IMR-90 (cell line): Measurements from ENCODE around the gene ZBTB8OS. TPM values are rescaled to one million over a fixed set of nuclear protein-coding genes. Genes with fewer than 3 reads are reported as not detected.
A peak's percentile ranks its signal among the peaks of the same experiment; 100 is the strongest.

ENCODE experiments used
- ATAC-seq: fragments of 200-7000 bp; cut with Tn5 transposase; 2 replicates; pipeline ENCODE4 v1.9.1; 2020; ENCODE audit warnings: low read depth, mild to moderate bottlenecking, moderate library complexity
- BruUV-seq: library from RNA; stranded (reverse); fragments of 400-500 nt; replicated peaks from 2 replicates; lab custom pipeline; 2021; lab: Mats Ljungman, UMichigan
- CTCF ChIA-PET: fragments of 300-600 bp; formaldehyde crosslinking; extraction: SDS; loops from one replicate; lab custom pipeline; 2021; ENCODE audit warnings: antibody characterized with exemption; lab: Yijun Ruan, JAX
- POLR2A ChIA-PET: fragments of 300-600 bp; sonication (Branson Sonifier 250); formaldehyde crosslinking; loops from one replicate; lab custom pipeline; 2022; ENCODE audit warnings: antibody characterized with exemption; ENCODE audit not compliant: unreplicated experiment; lab: Charles Lee
- DNase-seq: peaks from one replicate; pipeline ENCODE4 v3.0.0; 2013
- H2AFZ ChIP-seq: replicated peaks from 2 replicates; pipeline ENCODE3; 2013; ENCODE audit warnings: low read length, mild to moderate bottlenecking; ENCODE audit not compliant: poor library complexity
- H2AK5ac ChIP-seq: 2 replicates; pipeline ENCODE4 v1.6.1; 2013; ENCODE audit warnings: low read depth, low read length, inconsistent platforms
- H2AK9ac ChIP-seq: replicated peaks from 2 replicates; pipeline ENCODE3; 2013; ENCODE audit warnings: mild to moderate bottlenecking, low read depth, low read length, moderate library complexity; ENCODE audit not compliant: poor library complexity
- H2BK120ac ChIP-seq: 2 replicates; pipeline ENCODE4 v1.6.1; 2013; ENCODE audit warnings: low read depth, low read length, inconsistent platforms
- H2BK15ac ChIP-seq: 3 replicates; pipeline ENCODE4 v1.6.1; 2013; ENCODE audit warnings: low read depth, low read length, inconsistent platforms
- H2BK20ac ChIP-seq: 2 replicates; pipeline ENCODE4 v1.6.1; 2013; ENCODE audit warnings: low read depth, mild to moderate bottlenecking, inconsistent platforms, low read length, moderate library complexity
- H2BK5ac ChIP-seq: 2 replicates; pipeline ENCODE4 v1.6.1; 2013; ENCODE audit warnings: mild to moderate bottlenecking, low read depth, low read length, inconsistent platforms; ENCODE audit not compliant: poor library complexity, severe bottlenecking
- H3K14ac ChIP-seq: replicated peaks from 2 replicates; pipeline ENCODE4 v1.6.1; 2013; ENCODE audit warnings: low read depth, low read length, inconsistent platforms
- H3K18ac ChIP-seq: 2 replicates; pipeline ENCODE4 v1.6.1; 2013; ENCODE audit warnings: low read depth, low read length, control low read depth
- H3K23ac ChIP-seq: 2 replicates; pipeline ENCODE4 v1.6.1; 2013; ENCODE audit warnings: low read depth, low read length, inconsistent platforms
- H3K27ac ChIP-seq: 2 replicates; pipeline ENCODE4 v1.5.1; 2013; ENCODE audit warnings: mild to moderate bottlenecking, control low read depth, low read length; ENCODE audit not compliant: insufficient read depth
- H3K27me3 ChIP-seq: 2 replicates; pipeline ENCODE4 v1.6.1; 2013; ENCODE audit warnings: low read length; ENCODE audit not compliant: control insufficient read depth, insufficient read depth
- H3K36me3 ChIP-seq: 2 replicates; pipeline ENCODE4 v1.6.1; 2013; ENCODE audit warnings: low read length, mixed read lengths; ENCODE audit not compliant: control insufficient read depth, insufficient read depth
- H3K4ac ChIP-seq: 2 replicates; pipeline ENCODE4 v1.6.1; 2013; ENCODE audit warnings: low read depth, low read length, inconsistent platforms
- H3K4me1 ChIP-seq: 2 replicates; pipeline ENCODE4 v1.6.1; 2013; ENCODE audit warnings: low read length, mixed read lengths; ENCODE audit not compliant: control insufficient read depth, insufficient read depth
- H3K4me2 ChIP-seq: 2 replicates; pipeline ENCODE4 v1.6.1; 2013; ENCODE audit warnings: low read depth, mild to moderate bottlenecking, control low read depth, low read length, moderate library complexity
- H3K4me3 ChIP-seq: 2 replicates; pipeline ENCODE4 v1.5.1; 2013; ENCODE audit warnings: low read depth, mild to moderate bottlenecking, control low read depth, low read length, moderate library complexity; ENCODE audit not compliant: insufficient read depth
- H3K56ac ChIP-seq: 2 replicates; pipeline ENCODE4 v1.6.1; 2013; ENCODE audit warnings: low read length, inconsistent platforms; ENCODE audit not compliant: insufficient read depth; ENCODE audit errors: extremely low read depth
- H3K79me1 ChIP-seq, 2 experiments: 2 replicates each; pipeline ENCODE4 v1.6.1; 2013; ENCODE audit warnings: low read length in 2 of 2, inconsistent platforms in 1 of 2, low read depth in 1 of 2
- H3K9ac ChIP-seq: 2 replicates; pipeline ENCODE4 v1.6.1; 2013; ENCODE audit warnings: low read depth, low read length, control low read depth
- H3K9me1 ChIP-seq: 2 replicates; pipeline ENCODE4 v1.6.1; 2013; ENCODE audit warnings: low read length, inconsistent platforms; ENCODE audit not compliant: insufficient read depth
- H3K9me3 ChIP-seq: 2 replicates; pipeline ENCODE4 v1.6.1; 2013; ENCODE audit warnings: low read length; ENCODE audit not compliant: control insufficient read depth, insufficient read depth
- H4K20me1 ChIP-seq: 2 replicates; pipeline ENCODE4 v1.6.1; 2013; ENCODE audit warnings: low read length, inconsistent platforms; ENCODE audit not compliant: insufficient read depth
- H4K5ac ChIP-seq: 2 replicates; pipeline ENCODE4 v1.6.1; 2013; ENCODE audit warnings: mild to moderate bottlenecking, low read depth, low read length, control low read depth
- H4K8ac ChIP-seq, 2 experiments: 2 replicates each; pipeline ENCODE4 v1.6.1; 2013; ENCODE audit warnings: low read depth in 2 of 2, low read length in 2 of 2, control low read depth in 1 of 2, inconsistent platforms in 1 of 2
- H4K91ac ChIP-seq: 2 replicates; pipeline ENCODE4 v1.6.1; 2013; ENCODE audit warnings: low read depth, low read length, inconsistent platforms; ENCODE audit not compliant: insufficient read depth
- CEBPB ChIP-seq: IDR thresholded peaks from 2 replicates; pipeline ENCODE4 v1.6.1; 2012; ENCODE audit warnings: low read depth, low read length, improper control_type of control experiment
- CHD1 ChIP-seq: IDR thresholded peaks from 2 replicates; pipeline ENCODE4 v1.6.1; 2012; ENCODE audit warnings: low read depth, low read length, improper control_type of control experiment
- NFE2L2 ChIP-seq: fragments of 150-350 bp; IDR thresholded peaks from 2 replicates; pipeline ENCODE4 v1.6.1; 2016; ENCODE audit warnings: low read depth, mild to moderate bottlenecking, low read length
- POLR2A ChIP-seq: IDR thresholded peaks from 2 replicates; pipeline ENCODE4 v1.6.1; 2012; ENCODE audit warnings: mild to moderate bottlenecking, low read depth, low read length
- RAD21 ChIP-seq: IDR thresholded peaks from 2 replicates; pipeline ENCODE4 v1.6.1; 2012; ENCODE audit warnings: low read length, improper control_type of control experiment
- RCOR1 ChIP-seq: IDR thresholded peaks from 2 replicates; pipeline ENCODE4 v1.6.1; 2012; ENCODE audit warnings: mild to moderate bottlenecking, low read length, improper control_type of control experiment; ENCODE audit not compliant: insufficient replicate concordance
- SMC3 ChIP-seq: fragments of 150-350 bp; IDR thresholded peaks from 2 replicates; pipeline ENCODE4 v1.6.1; 2016; ENCODE audit warnings: low read depth, mild to moderate bottlenecking, antibody characterized with exemption, low read length, moderate library complexity
- WGBS, 2 experiments: methylation state at CpG; one replicate each; pipeline versions ENCODE4 v1.1.5 to v1.1.7; 2013; ENCODE audit warnings: missing lambda C conversion rate in 2 of 2; ENCODE audit not compliant: insufficient read length in 1 of 2; ENCODE audit errors: extremely low coverage in 2 of 2; 5-methylcytosine and 5-hydroxymethylcytosine counted together
- dilution Hi-C: fragments of 300-500 bp; cut with HindIII; formaldehyde crosslinking; loops from one replicate; pipeline ENCODE4 v1.14.3; 2018; ENCODE audit warnings: low sequenced_read_pairs; ENCODE audit not compliant: unreplicated experiment
- in situ Hi-C: fragments of 300-500 bp; cut with MboI; formaldehyde crosslinking; loops from 3 replicates; pipeline ENCODE4 v1.14.3; 2019; ENCODE audit warnings: low sequenced_read_pairs, inconsistent platforms, mixed read lengths
- intact Hi-C: fragments of 100-400 bp; cut with micrococcal nuclease; formaldehyde crosslinking; loops from 2 replicates; pipeline ENCODE4 v1.10.0; 2022
- polyA plus RNA-seq, 3 experiments: library from polyadenylated mRNA; depleted of rRNA; stranded (reverse); fragments of >200 nt; gene quantifications; 2 replicates each; pipeline ENCODE4 v1.2.3, GENCODE V29; 2012; ENCODE audit warnings: low replicate concordance in 1 of 3
- total RNA-seq: library from RNA; depleted of rRNA; stranded (reverse); fragments of >200 nt; gene quantifications from 2 replicates; pipeline ENCODE4 v1.2.3, GENCODE V29; 2012
- TF ChIP-seq, protein P1 (sequence below): conservative IDR thresholded peaks from 2 replicates; pipeline ENCODE4 v1.5.1; 2012; ENCODE audit warnings: mild to moderate bottlenecking, low read depth, low read length, improper control_type of control experiment
- TF ChIP-seq, protein P2 (sequence below): fragments of 150-350 bp; IDR thresholded peaks from 2 replicates; pipeline ENCODE4 v1.6.1; 2016; ENCODE audit warnings: low read depth, mild to moderate bottlenecking, low read length, moderate library complexity, borderline replicate concordance

Gene ZBTB8OS
- total and polyA plus RNA-seq, 2 of the 4 experiments (the other 2 are of a cell fraction): 31.0 to 43.5 TPM

DNA sequence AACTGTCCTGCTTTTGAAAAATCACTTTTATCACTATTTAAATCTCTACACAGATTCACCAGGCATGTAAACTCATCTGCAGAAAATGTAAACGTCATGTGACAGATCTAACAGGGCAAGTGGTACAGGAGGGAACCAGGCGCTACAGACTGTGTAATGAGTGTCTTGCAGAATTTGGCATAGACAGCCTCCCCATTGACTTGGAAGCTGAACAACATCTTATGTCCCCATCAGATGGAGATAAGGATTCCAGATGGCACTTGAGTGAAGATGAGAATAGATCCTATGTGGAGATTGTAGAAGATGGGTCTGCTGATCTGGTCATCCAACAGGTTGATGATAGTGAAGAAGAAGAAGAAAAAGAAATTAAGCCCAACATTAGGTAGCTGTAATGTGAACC lies 50.3 kb downstream of the ZBTB8OS start:
- H3K79me1 ChIP-seq: no peaks in the 10 kb centered on the region
- no peak overlapping the region for H3K14ac ChIP-seq
- ChIA-PET POLR2A (no interaction called here), CTCF (no interaction called here)
- H3K9ac ChIP-seq: no peak overlapping the region
- in situ Hi-C loops: no loop called here
- DNase-seq: peak; percentile 2
- H4K91ac ChIP-seq: no peak overlapping the region
- no peak overlapping the region for H3K4me3 ChIP-seq
- H4K5ac ChIP-seq: no peak overlapping the region
- WGBS, 2 experiments: no CpG with 5 or more reads among the region's 2 CpGs
- dilution Hi-C loops: no loop called here
- no peak overlapping the region for H3K27ac ChIP-seq
- no peaks in the 10 kb centered on the region for H4K20me1 ChIP-seq
- no peak for ATAC-seq
- H4K8ac ChIP-seq: no peak overlapping the region
- H3K18ac ChIP-seq: no peak overlapping the region
- H2BK5ac ChIP-seq: no peak overlapping the region
- no peak overlapping the region for H2BK120ac ChIP-seq
- no peak overlapping the region for H2AK5ac ChIP-seq
- no peaks in the 10 kb centered on the region for H3K9me3 ChIP-seq
- TF ChIP-seq, protein P1, sequence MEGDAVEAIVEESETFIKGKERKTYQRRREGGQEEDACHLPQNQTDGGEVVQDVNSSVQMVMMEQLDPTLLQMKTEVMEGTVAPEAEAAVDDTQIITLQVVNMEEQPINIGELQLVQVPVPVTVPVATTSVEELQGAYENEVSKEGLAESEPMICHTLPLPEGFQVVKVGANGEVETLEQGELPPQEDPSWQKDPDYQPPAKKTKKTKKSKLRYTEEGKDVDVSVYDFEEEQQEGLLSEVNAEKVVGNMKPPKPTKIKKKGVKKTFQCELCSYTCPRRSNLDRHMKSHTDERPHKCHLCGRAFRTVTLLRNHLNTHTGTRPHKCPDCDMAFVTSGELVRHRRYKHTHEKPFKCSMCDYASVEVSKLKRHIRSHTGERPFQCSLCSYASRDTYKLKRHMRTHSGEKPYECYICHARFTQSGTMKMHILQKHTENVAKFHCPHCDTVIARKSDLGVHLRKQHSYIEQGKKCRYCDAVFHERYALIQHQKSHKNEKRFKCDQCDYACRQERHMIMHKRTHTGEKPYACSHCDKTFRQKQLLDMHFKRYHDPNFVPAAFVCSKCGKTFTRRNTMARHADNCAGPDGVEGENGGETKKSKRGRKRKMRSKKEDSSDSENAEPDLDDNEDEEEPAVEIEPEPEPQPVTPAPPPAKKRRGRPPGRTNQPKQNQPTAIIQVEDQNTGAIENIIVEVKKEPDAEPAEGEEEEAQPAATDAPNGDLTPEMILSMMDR: no peak
- TF ChIP-seq CHD1 (no peak), SMC3 (no peak), RCOR1 (no peak), POLR2A (no peak), RAD21 (no peak), NFE2L2 (no peak), CEBPB (no peak)
- TF ChIP-seq, protein P2, sequence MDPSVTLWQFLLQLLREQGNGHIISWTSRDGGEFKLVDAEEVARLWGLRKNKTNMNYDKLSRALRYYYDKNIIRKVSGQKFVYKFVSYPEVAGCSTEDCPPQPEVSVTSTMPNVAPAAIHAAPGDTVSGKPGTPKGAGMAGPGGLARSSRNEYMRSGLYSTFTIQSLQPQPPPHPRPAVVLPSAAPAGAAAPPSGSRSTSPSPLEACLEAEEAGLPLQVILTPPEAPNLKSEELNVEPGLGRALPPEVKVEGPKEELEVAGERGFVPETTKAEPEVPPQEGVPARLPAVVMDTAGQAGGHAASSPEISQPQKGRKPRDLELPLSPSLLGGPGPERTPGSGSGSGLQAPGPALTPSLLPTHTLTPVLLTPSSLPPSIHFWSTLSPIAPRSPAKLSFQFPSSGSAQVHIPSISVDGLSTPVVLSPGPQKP: no peak
- H3K36me3 ChIP-seq: peaks cover 2% of the 10 kb centered on the region
- H3K4me1 ChIP-seq: no peaks in the 10 kb centered on the region
- intact Hi-C loops: no loop called here
- no peak overlapping the region for H2BK20ac ChIP-seq
- H3K9me1 ChIP-seq: no peaks in the 10 kb centered on the region
- H2AK9ac ChIP-seq: no peak overlapping the region
- no TSS peak for BruUV-seq
- H2AFZ ChIP-seq: no peak overlapping the region
- H3K27me3 ChIP-seq: no peaks in the 10 kb centered on the region
- H3K56ac ChIP-seq: no peak overlapping the region
- H3K4me2 ChIP-seq: no peak overlapping the region
- H3K4ac ChIP-seq: no peak overlapping the region
- H3K23ac ChIP-seq: no peak overlapping the region
- no peak overlapping the region for H2BK15ac ChIP-seq
